HEK293T (cell line): ENCODE data around the gene SEC11C.

ENCODE experiments used
- CTCF ChIA-PET: fragments of 350-600 bp; formaldehyde crosslinking; extraction: SDS; loops from one replicate; lab custom pipeline; 2021; ENCODE audit warnings: antibody characterized with exemption, inconsistent platforms; lab: Yijun Ruan, JAX
- POLR2A ChIA-PET: fragments of 350-600 bp; formaldehyde crosslinking; extraction: SDS; loops from one replicate; lab custom pipeline; 2020; ENCODE audit warnings: antibody characterized with exemption, inconsistent platforms; lab: Yijun Ruan, JAX
- DNase-seq: peaks from one replicate; pipeline ENCODE4 v3.0.0; 2012; ENCODE audit warnings: mixed read lengths; ENCODE audit errors: extremely low spot score
- ARNT ChIP-seq: fragments of 450-650 bp; IDR thresholded peaks from 2 replicates; pipeline ENCODE4 v1.6.1; 2017; ENCODE audit warnings: mild to moderate bottlenecking
- BHLHE40 ChIP-seq: fragments of 450-650 bp; IDR thresholded peaks from 2 replicates; pipeline ENCODE4 v1.6.1; 2016; ENCODE audit warnings: mild to moderate bottlenecking, moderate library complexity, borderline replicate concordance
- CTBP1 ChIP-seq: fragments of 450-650 bp; IDR thresholded peaks from 2 replicates; pipeline ENCODE4 v1.6.1; 2016; ENCODE audit warnings: borderline replicate concordance
- ELF4 ChIP-seq: fragments of 450-650 bp; IDR thresholded peaks from 2 replicates; pipeline ENCODE4 v1.6.1; 2017; ENCODE audit warnings: antibody characterized with exemption
- FOXA1 ChIP-seq: fragments of 450-650 bp; IDR thresholded peaks from 2 replicates; pipeline ENCODE4 v1.6.1; 2016; ENCODE audit warnings: mild to moderate bottlenecking
- FOXK2 ChIP-seq: fragments of 450-650 bp; IDR thresholded peaks from 2 replicates; pipeline ENCODE4 v1.6.1; 2016; ENCODE audit warnings: mild to moderate bottlenecking
- FOXM1 ChIP-seq: fragments of 450-650 bp; IDR thresholded peaks from 2 replicates; pipeline ENCODE4 v1.6.1; 2017; ENCODE audit warnings: mild to moderate bottlenecking, borderline replicate concordance
- HDGF ChIP-seq: fragments of 450-650 bp; IDR thresholded peaks from 2 replicates; pipeline ENCODE4 v1.6.1; 2017; ENCODE audit warnings: antibody characterized with exemption, borderline replicate concordance
- L3MBTL2 ChIP-seq: fragments of 450-650 bp; conservative IDR thresholded peaks from 2 replicates; pipeline ENCODE4 v1.6.1; 2016; ENCODE audit warnings: mild to moderate bottlenecking
- LEF1 ChIP-seq: fragments of 450-650 bp; IDR thresholded peaks from 2 replicates; pipeline ENCODE4 v1.6.1; 2017; ENCODE audit warnings: mild to moderate bottlenecking, borderline replicate concordance
- NFRKB ChIP-seq: fragments of 450-650 bp; IDR thresholded peaks from 2 replicates; pipeline ENCODE4 v1.6.1; 2016; ENCODE audit warnings: mild to moderate bottlenecking, moderate library complexity
- PKNOX1 ChIP-seq: fragments of 450-650 bp; IDR thresholded peaks from 2 replicates; pipeline ENCODE4 v1.6.1; 2016
- SP1 ChIP-seq: fragments of 450-650 bp; IDR thresholded peaks from 2 replicates; pipeline ENCODE4 v1.6.1; 2017
- SUZ12 ChIP-seq: fragments of 450-650 bp; IDR thresholded peaks from 2 replicates; pipeline ENCODE4 v1.6.1; 2016; ENCODE audit warnings: mild to moderate bottlenecking
- TARDBP ChIP-seq: fragments of 450-650 bp; IDR thresholded peaks from 2 replicates; pipeline ENCODE4 v1.6.1; 2016
- ZNF384 ChIP-seq: fragments of 450-650 bp; IDR thresholded peaks from 2 replicates; pipeline ENCODE4 v1.6.1; 2016

Gene SEC11C

GRCh38 chr18:59177485-59177884 lies 37.8 kb downstream of the SEC11C start:
- TF ChIP-seq L3MBTL2, result no peak
- no peak for TF ChIP-seq FOXK2
- no peak for TF ChIP-seq FOXA1
- no peak for TF ChIP-seq ELF4
- no peak for TF ChIP-seq BHLHE40
- TF ChIP-seq HDGF, result no peak
- no peak for TF ChIP-seq SUZ12
- TF ChIP-seq LEF1, result no peak
- TF ChIP-seq SP1, result no peak
- no peak for TF ChIP-seq PKNOX1
- no peak for TF ChIP-seq NFRKB
- TF ChIP-seq ARNT, result no peak
- no peak for DNase-seq
- CTCF ChIA-PET, result no interaction called here
- POLR2A ChIA-PET, result no interaction called here

- DNase-seq, result no peak
- ChIA-PET CTCF (no interaction called here), POLR2A (no interaction called here)
- TF ChIP-seq L3MBTL2 (no peak), PKNOX1 (no peak), CTBP1 (no peak), HDGF (no peak), FOXK2 (no peak)
Measured at GRCh38 chr18:59180150-59180845, 40.6 kb downstream of the SEC11C start.

- CTCF ChIA-PET, result no interaction called here
- POLR2A ChIA-PET, result no interaction called here
Measured at GRCh38 chr18:59182673-59183072, 43.0 kb downstream of the SEC11C start.

GRCh38 chr18:59189008-59189407 lies 49.3 kb downstream of the SEC11C start:
- TF ChIP-seq HDGF (no peak), ZNF384 (no peak), CTBP1 (no peak), FOXK2 (no peak), L3MBTL2 (no peak), ARNT (no peak), NFRKB (no peak)
- no peak for DNase-seq
- ChIA-PET CTCF (no interaction called here), POLR2A (no interaction called here)

More at GRCh38 chr18:59182673-59183072, 43.0 kb downstream of the SEC11C start:
- no peak for DNase-seq
- TF ChIP-seq LEF1 (no peak), FOXK2 (no peak), L3MBTL2 (no peak), CTBP1 (no peak), FOXM1 (no peak), BHLHE40 (no peak), TARDBP (no peak), NFRKB (no peak), HDGF (no peak), ZNF384 (no peak), ELF4 (no peak), SP1 (no peak), PKNOX1 (no peak), SUZ12 (no peak), ARNT (no peak), FOXA1 (no peak)

- ChIA-PET CTCF (no interaction called here), POLR2A (no interaction called here)
- TF ChIP-seq ELF4 (no peak), FOXM1 (no peak), NFRKB (no peak), ARNT (no peak), LEF1 (no peak), SP1 (no peak)
Measured at GRCh38 chr18:59189746-59190145, 50.1 kb downstream of the SEC11C start.

GRCh38 chr18:59196161-59196725 lies 56.6 kb downstream of the SEC11C start:
- ChIA-PET CTCF (no interaction called here), POLR2A (interaction anchor here (0.6 kb wide), 1 partner anchor 10 kb away, joined by 3 read pairs; no protein-coding TSS in a partner anchor)
- TF ChIP-seq TARDBP (no peak), SP1 (no peak), ZNF384 (no peak), SUZ12 (no peak), FOXK2 (no peak), ELF4 (no peak), PKNOX1 (no peak), HDGF (no peak), ARNT (no peak), NFRKB (no peak)
- no peak for DNase-seq

More at GRCh38 chr18:59189746-59190145, 50.1 kb downstream of the SEC11C start:
- DNase-seq, result no peak
